Parathyroid adenoma (tissue), 2 donors: ENCODE results near the gene INSRR.

Source experiments
- H2AFZ ChIP-seq: fragments of 300-600 bp; sonication (generic); one replicate; pipeline ENCODE4 v1.7.0; 2017; ENCODE audit warnings: antibody characterized with exemption, mild to moderate bottlenecking
- H3K27ac ChIP-seq: fragments of 300-600 bp; sonication (generic); one replicate; pipeline ENCODE4 v1.7.0; 2017
- H3K27me3 ChIP-seq: fragments of 300-600 bp; sonication (generic); one replicate; pipeline ENCODE4 v1.7.0; 2017; ENCODE audit warnings: low read length; ENCODE audit not compliant: control insufficient read depth, insufficient read depth
- H3K36me3 ChIP-seq: fragments of 300-600 bp; sonication (generic); one replicate; pipeline ENCODE4 v1.7.0; 2017; ENCODE audit warnings: low read length; ENCODE audit not compliant: control insufficient read depth, insufficient read depth
- H3K4me1 ChIP-seq: fragments of 300-600 bp; sonication (generic); one replicate; pipeline ENCODE4 v1.7.0; 2017; ENCODE audit warnings: control low read depth
- H3K4me2 ChIP-seq: fragments of 300-600 bp; sonication (generic); one replicate; pipeline ENCODE4 v1.7.0; 2017; ENCODE audit warnings: low read length
- H3K4me3 ChIP-seq: fragments of 300-600 bp; sonication (generic); one replicate; pipeline ENCODE4 v1.7.0; 2017; ENCODE audit warnings: low read depth, low read length
- H3K79me2 ChIP-seq: fragments of 300-600 bp; sonication (generic); one replicate; pipeline ENCODE4 v1.7.0; 2017; ENCODE audit warnings: control low read depth
- H3K9ac ChIP-seq: fragments of 300-600 bp; sonication (generic); one replicate; pipeline ENCODE4 v1.7.0; 2017; ENCODE audit warnings: mild to moderate bottlenecking
- H3K9me3 ChIP-seq: fragments of 300-600 bp; sonication (generic); one replicate; pipeline ENCODE4 v1.7.0; 2017; ENCODE audit warnings: low read length; ENCODE audit not compliant: control insufficient read depth
- TF ChIP-seq, protein P1 (sequence below): fragments of 300-600 bp; sonication (generic); IDR thresholded peaks from one replicate; pipeline ENCODE4 v1.7.0; 2017; ENCODE audit warnings: antibody characterized with exemption, mild to moderate bottlenecking
- donor health status: primary hyperparathyroidism.

The INSRR gene

DNA sequence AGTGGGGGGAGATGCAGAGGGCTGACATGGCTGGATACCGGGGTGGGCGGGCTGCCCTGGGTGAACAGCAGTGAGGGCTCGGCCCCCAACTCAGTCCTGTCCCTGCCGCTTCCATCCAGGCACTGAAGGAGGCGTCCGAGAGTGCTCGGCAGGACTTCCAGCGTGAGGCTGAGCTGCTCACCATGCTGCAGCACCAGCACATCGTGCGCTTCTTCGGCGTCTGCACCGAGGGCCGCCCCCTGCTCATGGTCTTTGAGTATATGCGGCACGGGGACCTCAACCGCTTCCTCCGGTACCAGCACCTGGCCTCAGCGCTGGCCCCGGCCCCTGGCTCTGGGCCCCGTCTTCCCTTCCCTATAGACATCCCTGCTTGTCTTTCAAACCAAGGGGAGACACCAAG lies 17.4 kb upstream of the INSRR start:
- no peaks in the 10 kb centered on the region for H3K79me2 ChIP-seq
- TF ChIP-seq, protein P1, sequence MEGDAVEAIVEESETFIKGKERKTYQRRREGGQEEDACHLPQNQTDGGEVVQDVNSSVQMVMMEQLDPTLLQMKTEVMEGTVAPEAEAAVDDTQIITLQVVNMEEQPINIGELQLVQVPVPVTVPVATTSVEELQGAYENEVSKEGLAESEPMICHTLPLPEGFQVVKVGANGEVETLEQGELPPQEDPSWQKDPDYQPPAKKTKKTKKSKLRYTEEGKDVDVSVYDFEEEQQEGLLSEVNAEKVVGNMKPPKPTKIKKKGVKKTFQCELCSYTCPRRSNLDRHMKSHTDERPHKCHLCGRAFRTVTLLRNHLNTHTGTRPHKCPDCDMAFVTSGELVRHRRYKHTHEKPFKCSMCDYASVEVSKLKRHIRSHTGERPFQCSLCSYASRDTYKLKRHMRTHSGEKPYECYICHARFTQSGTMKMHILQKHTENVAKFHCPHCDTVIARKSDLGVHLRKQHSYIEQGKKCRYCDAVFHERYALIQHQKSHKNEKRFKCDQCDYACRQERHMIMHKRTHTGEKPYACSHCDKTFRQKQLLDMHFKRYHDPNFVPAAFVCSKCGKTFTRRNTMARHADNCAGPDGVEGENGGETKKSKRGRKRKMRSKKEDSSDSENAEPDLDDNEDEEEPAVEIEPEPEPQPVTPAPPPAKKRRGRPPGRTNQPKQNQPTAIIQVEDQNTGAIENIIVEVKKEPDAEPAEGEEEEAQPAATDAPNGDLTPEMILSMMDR: no peak
- H3K27ac ChIP-seq: no peak overlapping the region
- no peaks in the 10 kb centered on the region for H3K27me3 ChIP-seq
- H3K4me3 ChIP-seq: no peak overlapping the region
- no peak overlapping the region for H2AFZ ChIP-seq
- H3K36me3 ChIP-seq: no peaks in the 10 kb centered on the region
- H3K9ac ChIP-seq: no peak overlapping the region
- H3K4me1 ChIP-seq: no peaks in the 10 kb centered on the region
- no peak overlapping the region for H3K4me2 ChIP-seq
- no peaks in the 10 kb centered on the region for H3K9me3 ChIP-seq

DNA sequence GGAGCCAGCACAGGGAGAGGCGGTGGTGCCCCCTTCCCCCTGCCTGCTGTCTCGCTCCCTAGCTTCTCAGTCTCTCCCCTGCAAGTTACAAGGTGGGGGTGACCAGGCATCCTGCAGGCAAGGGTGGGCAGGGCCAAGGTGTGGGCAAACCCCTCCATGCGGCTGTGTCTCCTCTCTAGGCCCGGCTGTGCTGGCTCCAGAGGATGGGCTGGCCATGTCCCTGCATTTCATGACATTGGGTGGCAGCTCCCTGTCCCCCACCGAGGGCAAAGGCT lies 16.4 kb upstream of the INSRR start:
- H3K4me2 ChIP-seq: no peak overlapping the region
- no peak overlapping the region for H2AFZ ChIP-seq
- H3K4me1 ChIP-seq: no peaks in the 10 kb centered on the region
- TF ChIP-seq, protein P1: no peak
- no peaks in the 10 kb centered on the region for H3K27me3 ChIP-seq
- H3K9me3 ChIP-seq: no peaks in the 10 kb centered on the region
- no peak overlapping the region for H3K27ac ChIP-seq
- no peak overlapping the region for H3K4me3 ChIP-seq
- H3K79me2 ChIP-seq: no peaks in the 10 kb centered on the region
- no peaks in the 10 kb centered on the region for H3K36me3 ChIP-seq
- no peak overlapping the region for H3K9ac ChIP-seq

DNA sequence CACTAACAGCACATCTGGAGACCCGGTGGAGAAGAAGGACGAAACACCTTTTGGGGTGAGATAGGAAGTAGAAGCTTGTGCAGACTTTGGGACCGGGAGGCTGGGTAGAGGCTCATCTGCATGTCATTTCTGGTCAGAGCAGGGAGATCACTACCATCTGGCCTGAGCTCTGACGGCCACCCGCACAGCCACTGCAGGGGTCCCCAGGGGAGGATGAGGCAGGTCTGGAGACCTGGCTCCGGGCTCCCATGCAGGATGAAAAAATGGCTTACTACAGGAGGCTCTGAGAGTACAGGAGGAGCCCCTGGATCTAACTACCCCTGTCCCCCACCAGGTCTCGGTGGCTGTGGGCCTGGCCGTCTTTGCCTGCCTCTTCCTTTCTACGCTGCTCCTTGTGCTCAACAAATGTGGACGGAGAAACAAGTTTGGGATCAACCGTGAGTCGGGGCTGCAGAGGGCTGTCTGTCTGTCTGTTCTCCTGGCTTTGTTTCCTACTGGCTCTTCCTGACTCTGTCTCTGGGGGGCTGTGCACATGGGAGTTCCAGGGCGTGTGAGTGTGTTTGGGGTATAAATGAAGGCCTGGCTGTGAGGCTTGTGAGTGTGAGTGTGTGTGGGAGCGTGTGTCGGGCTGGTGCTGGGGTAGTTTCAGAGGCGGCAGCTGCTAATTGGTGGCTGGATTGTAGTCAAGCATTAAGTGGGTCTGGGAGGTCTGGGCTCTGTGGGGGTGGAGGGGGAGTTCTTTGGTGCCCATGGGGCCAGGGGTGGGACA lies 15.8 kb upstream of the INSRR start:
- Histone ChIP-seq H3K9ac (no peak overlapping the region), H3K4me1 (no peaks in the 10 kb centered on the region), H3K4me3 (no peak overlapping the region), H3K9me3 (no peaks in the 10 kb centered on the region), H3K27me3 (no peaks in the 10 kb centered on the region), H3K79me2 (no peaks in the 10 kb centered on the region), H2AFZ (no peak overlapping the region), H3K27ac (no peak overlapping the region), H3K36me3 (no peaks in the 10 kb centered on the region), H3K4me2 (no peak overlapping the region)
- TF ChIP-seq, protein P1: no peak

DNA sequence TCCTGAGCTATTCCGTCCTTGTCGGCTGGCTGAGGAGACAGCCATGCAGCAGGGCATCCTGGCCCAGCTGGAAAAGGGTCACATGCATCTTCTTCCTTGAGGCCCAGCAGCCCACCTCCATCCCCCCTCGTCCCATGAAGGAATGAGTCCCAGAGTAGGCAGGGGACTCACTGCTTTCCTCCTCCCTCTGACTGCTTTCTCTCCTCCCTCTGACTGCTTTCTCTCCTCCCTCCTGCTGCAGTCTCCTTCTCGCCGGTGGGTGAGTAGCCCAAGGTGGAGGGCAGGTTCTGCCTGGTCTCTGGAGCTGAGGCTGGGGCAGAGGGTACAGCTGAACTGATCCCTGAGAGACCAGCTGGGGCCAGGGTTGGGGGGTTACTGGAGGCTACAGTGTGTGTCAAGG lies 15.2 kb upstream of the INSRR start:
- no peaks in the 10 kb centered on the region for H3K36me3 ChIP-seq
- H3K9ac ChIP-seq: no peak overlapping the region
- no peak overlapping the region for H3K4me2 ChIP-seq
- no peaks in the 10 kb centered on the region for H3K4me1 ChIP-seq
- H3K27ac ChIP-seq: no peak overlapping the region
- no peaks in the 10 kb centered on the region for H3K27me3 ChIP-seq
- TF ChIP-seq, protein P1: no peak
- no peaks in the 10 kb centered on the region for H3K9me3 ChIP-seq
- no peaks in the 10 kb centered on the region for H3K79me2 ChIP-seq
- H2AFZ ChIP-seq: no peak overlapping the region
- no peak overlapping the region for H3K4me3 ChIP-seq

DNA sequence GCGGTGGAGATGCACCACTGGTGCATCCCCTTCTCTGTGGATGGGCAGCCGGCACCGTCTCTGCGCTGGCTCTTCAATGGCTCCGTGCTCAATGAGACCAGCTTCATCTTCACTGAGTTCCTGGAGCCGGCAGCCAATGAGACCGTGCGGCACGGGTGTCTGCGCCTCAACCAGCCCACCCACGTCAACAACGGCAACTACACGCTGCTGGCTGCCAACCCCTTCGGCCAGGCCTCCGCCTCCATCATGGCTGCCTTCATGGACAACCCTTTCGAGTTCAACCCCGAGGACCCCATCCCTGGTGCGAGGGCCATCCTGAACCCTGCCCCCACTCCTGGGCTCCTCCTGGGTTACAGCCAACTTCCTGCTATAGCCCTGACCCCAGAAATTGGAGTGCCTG lies 14.7 kb upstream of the INSRR start:
- no peak overlapping the region for H3K4me3 ChIP-seq
- H3K9me3 ChIP-seq: no peaks in the 10 kb centered on the region
- no peaks in the 10 kb centered on the region for H3K4me1 ChIP-seq
- H3K27ac ChIP-seq: no peak overlapping the region
- H3K9ac ChIP-seq: no peak overlapping the region
- H3K36me3 ChIP-seq: no peaks in the 10 kb centered on the region
- no peaks in the 10 kb centered on the region for H3K27me3 ChIP-seq
- no peaks in the 10 kb centered on the region for H3K79me2 ChIP-seq
- no peak overlapping the region for H3K4me2 ChIP-seq
- H2AFZ ChIP-seq: no peak overlapping the region
- TF ChIP-seq, protein P1: no peak
